PC-9 (cell line): ENCODE results near the gene ZFAND3. TPM values are rescaled to one million over a fixed set of nuclear protein-coding genes. Genes with fewer than 3 reads are reported as not detected.
A peak's percentile ranks its signal among the peaks of the same experiment; 100 is the strongest.

Source experiments
- BruUV-seq: library from RNA; stranded (reverse); fragments of 400-500 nt; replicated peaks from 2 replicates; lab custom pipeline; 2021; lab: Mats Ljungman, UMichigan
- CTCF ChIA-PET: fragments of 300-600 bp; sonication (Branson Sonifier 250); formaldehyde crosslinking; loops from one replicate; lab custom pipeline; 2022; ENCODE audit warnings: antibody characterized with exemption; lab: Charles Lee
- POLR2A ChIA-PET: fragments of 300-600 bp; sonication (Branson Sonifier 250); formaldehyde crosslinking; loops from one replicate; lab custom pipeline; 2022; ENCODE audit warnings: antibody characterized with exemption; ENCODE audit not compliant: unreplicated experiment; lab: Charles Lee
- DNase-seq, 2 experiments: peaks; one replicate each; pipeline versions ENCODE4 v3.0.0 to v3.0.0-alpha.2; 2015 to 2022; ENCODE audit warnings: mixed read lengths in 1 of 2
- H2AFZ ChIP-seq: fragments of 200-600 bp; sonication (generic); 2 replicates; pipeline ENCODE4 v1.8.1; 2017; ENCODE audit warnings: antibody characterized with exemption
- H3F3A ChIP-seq: fragments of 200-600 bp; sonication (generic); 2 replicates; pipeline ENCODE4 v1.8.1; 2017; ENCODE audit warnings: antibody characterized with exemption, mild to moderate bottlenecking, low read depth; ENCODE audit not compliant: insufficient read depth
- H3K27ac ChIP-seq: fragments of 200-600 bp; sonication (generic); 2 replicates; pipeline ENCODE4 v1.6.1; 2016; ENCODE audit warnings: mixed run types
- H3K27me3 ChIP-seq: fragments of 200-600 bp; sonication (generic); 2 replicates; pipeline ENCODE4 v1.6.1; 2016; ENCODE audit warnings: low read depth, mixed run types; ENCODE audit not compliant: insufficient read depth
- H3K36me3 ChIP-seq: fragments of 200-600 bp; sonication (generic); 2 replicates; pipeline ENCODE4 v1.6.1; 2016; ENCODE audit warnings: low read depth, mixed run types
- H3K4me1 ChIP-seq: fragments of 200-600 bp; sonication (generic); replicated peaks from 2 replicates; pipeline ENCODE4 v1.6.1; 2016; ENCODE audit warnings: mixed run types; ENCODE audit not compliant: insufficient read depth
- H3K4me2 ChIP-seq: fragments of 200-600 bp; sonication (generic); 2 replicates; pipeline ENCODE4 v1.6.1; 2017; ENCODE audit warnings: mixed run types
- H3K4me3 ChIP-seq: fragments of 200-600 bp; sonication (generic); 2 replicates; pipeline ENCODE4 v1.6.1; 2016; ENCODE audit warnings: mixed run types
- H3K79me2 ChIP-seq: fragments of 200-600 bp; sonication (generic); 2 replicates; pipeline ENCODE4 v1.6.1; 2017; ENCODE audit warnings: low read depth, mixed run types
- H3K9me2 ChIP-seq: fragments of 200-600 bp; sonication (generic); 2 replicates; pipeline ENCODE4 v1.8.1; 2017; ENCODE audit warnings: mild to moderate bottlenecking; ENCODE audit not compliant: insufficient read depth
- H3K9me3 ChIP-seq: fragments of 200-600 bp; sonication (generic); 2 replicates; pipeline ENCODE4 v1.8.1; 2016; ENCODE audit warnings: low read depth; ENCODE audit not compliant: insufficient read depth
- H4K20me1 ChIP-seq: fragments of 200-600 bp; sonication (generic); 2 replicates; pipeline ENCODE4 v1.8.1; 2017; ENCODE audit not compliant: insufficient read depth
- CTCF ChIP-seq: fragments of 200-600 bp; sonication (generic); conservative IDR thresholded peaks from 2 replicates; pipeline ENCODE4 v1.6.1; 2017; ENCODE audit warnings: mixed run types, antibody characterized with exemption, mild to moderate bottlenecking, moderate library complexity
- EZH2 ChIP-seq: fragments of 200-600 bp; sonication (generic); IDR thresholded peaks from 2 replicates; pipeline ENCODE4 v1.8.0; 2017; ENCODE audit warnings: antibody characterized with exemption, low read depth
- intact Hi-C: fragments of 100-400 bp; cut with micrococcal nuclease; formaldehyde crosslinking; loops from one replicate; pipeline ENCODE4 v1.10.0; 2022; ENCODE audit not compliant: unreplicated experiment
- total RNA-seq: library from RNA; stranded (reverse); gene quantifications from 2 replicates; pipeline ENCODE4 v1.2.3, GENCODE V29; 2021

Gene ZFAND3
- total RNA-seq, 1 experiment from 2014 or later: 46.8 TPM

GRCh38 chr6:38034274-38034914 is 214.9 kb downstream of the ZFAND3 start:
- no peaks in the 10 kb centered on the region for H3K9me2 ChIP-seq
- H3K27me3 ChIP-seq: no peaks in the 10 kb centered on the region
- H3K27ac ChIP-seq: no peak overlapping the region
- peaks cover 12% of the 10 kb centered on the region; the same call in 1 of the 2 replicates for H3K4me1 ChIP-seq
- no peak overlapping the region for H3K4me3 ChIP-seq
- no peaks in the 10 kb centered on the region for H3K9me3 ChIP-seq
- intact Hi-C loops: loop anchor here (5.0 kb wide), 1 partner anchor 458 kb away; no protein-coding TSS in a partner anchor
- H3F3A ChIP-seq: peaks cover 10% of the 10 kb centered on the region; the same call in 1 of the 2 replicates
- peaks cover 20% of the 10 kb centered on the region; the same call in 1 of the 2 replicates for H3K79me2 ChIP-seq
- H2AFZ ChIP-seq: no peak overlapping the region
- ChIA-PET CTCF (interaction anchor here (0.6 to 1.7 kb wide), 2 partner anchors 329 to 460 kb away, joined by 3 to 5 read pairs; no protein-coding TSS in a partner anchor), POLR2A (interaction anchor here (0.7 kb wide), 1 partner anchor 12 kb away, joined by 4 read pairs; no protein-coding TSS in a partner anchor)
- BruUV-seq: no TSS peak
- no peaks in the 10 kb centered on the region for H3K36me3 ChIP-seq
- TF ChIP-seq EZH2 (no peak), CTCF (peak; percentile 63)
- no peak overlapping the region for H3K4me2 ChIP-seq
- H4K20me1 ChIP-seq: peaks cover 19% of the 10 kb centered on the region
- no peak for DNase-seq

- Histone ChIP-seq H3K9me2 (no peaks in the 10 kb centered on the region), H3K4me1 (peaks cover 12% of the 10 kb centered on the region; the same call in 1 of the 2 replicates), H3K27ac (no peak overlapping the region), H2AFZ (no peak overlapping the region), H3K4me2 (no peak overlapping the region), H3K36me3 (no peaks in the 10 kb centered on the region), H3K4me3 (no peak overlapping the region), H3F3A (peaks cover 13% of the 10 kb centered on the region; the same call in 1 of the 2 replicates), H4K20me1 (peaks cover 22% of the 10 kb centered on the region), H3K79me2 (peaks cover 16% of the 10 kb centered on the region; the same call in 1 of the 2 replicates), H3K27me3 (no peaks in the 10 kb centered on the region), H3K9me3 (no peaks in the 10 kb centered on the region)
- BruUV-seq: no TSS peak
- ChIA-PET POLR2A (interaction anchor here (0.7 kb wide), 1 partner anchor 474 kb away, joined by 7 read pairs; no protein-coding TSS in a partner anchor), CTCF (no interaction called here)
- TF ChIP-seq CTCF (no peak), EZH2 (no peak)
- DNase-seq: no peak
- intact Hi-C loops: no loop called here
Observed at GRCh38 chr6:38035478-38035877, 216.0 kb downstream of the ZFAND3 start.

GRCh38 chr6:38039502-38039901 is 220.0 kb downstream of the ZFAND3 start:
- Histone ChIP-seq H3K36me3 (no peaks in the 10 kb centered on the region), H3K9me3 (no peaks in the 10 kb centered on the region), H3K79me2 (peaks cover 14% of the 10 kb centered on the region; the same call in 1 of the 2 replicates), H3K9me2 (no peaks in the 10 kb centered on the region), H4K20me1 (peaks cover 29% of the 10 kb centered on the region; the same call in 1 of the 2 replicates), H3K4me1 (peaks cover 12% of the 10 kb centered on the region; the same call in 1 of the 2 replicates), H3K27ac (no peak overlapping the region), H3F3A (peaks cover 18% of the 10 kb centered on the region; the same call in 1 of the 2 replicates), H3K4me2 (no peak overlapping the region), H3K4me3 (no peak overlapping the region), H3K27me3 (no peaks in the 10 kb centered on the region), H2AFZ (no peak overlapping the region)
- intact Hi-C loops: no loop called here
- no TSS peak for BruUV-seq
- POLR2A ChIA-PET: no interaction called here
- no peak for DNase-seq
- TF ChIP-seq EZH2 (no peak), CTCF (no peak)
- CTCF ChIA-PET: no interaction called here
